LNCaP clone FGC (cell line): ENCODE results near the gene SMG1.

Source experiments
- DNase-seq: peaks from one replicate; pipeline ENCODE4 v3.0.0-alpha.2; 2011; ENCODE audit warnings: low read depth
- H3K4me3 ChIP-seq: 2 replicates; pipeline ENCODE4 v1.5.1; 2011; ENCODE audit warnings: mild to moderate bottlenecking, low read depth, low read length, control low read depth
- TF ChIP-seq, protein P1 (sequence below): IDR thresholded peaks from 2 replicates; pipeline ENCODE4 v1.5.1; 2012; ENCODE audit warnings: mild to moderate bottlenecking; ENCODE audit not compliant: control insufficient read depth, insufficient read depth; ENCODE audit errors: extremely low read depth

Gene SMG1

DNA sequence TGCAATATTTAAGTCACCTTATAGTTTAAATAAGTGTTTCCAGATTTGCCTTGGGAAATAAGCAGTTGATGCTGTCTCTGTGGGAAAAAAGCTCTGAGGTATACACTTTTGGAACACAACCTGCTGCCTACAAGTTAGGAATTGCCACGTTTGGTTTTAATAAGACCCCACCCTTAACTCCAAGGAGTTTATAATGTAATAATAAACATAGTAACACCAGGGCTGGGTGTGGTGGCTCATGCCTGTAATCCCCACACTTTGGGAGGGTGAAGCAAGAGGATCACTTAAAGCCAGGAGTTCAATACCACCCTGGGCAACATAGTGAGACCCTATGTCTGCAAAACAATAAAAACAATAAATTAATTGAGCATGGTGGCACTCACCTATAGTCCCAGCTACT is 15.9 kb upstream of the SMG1 start:
- no peak for DNase-seq
- TF ChIP-seq, protein P1, sequence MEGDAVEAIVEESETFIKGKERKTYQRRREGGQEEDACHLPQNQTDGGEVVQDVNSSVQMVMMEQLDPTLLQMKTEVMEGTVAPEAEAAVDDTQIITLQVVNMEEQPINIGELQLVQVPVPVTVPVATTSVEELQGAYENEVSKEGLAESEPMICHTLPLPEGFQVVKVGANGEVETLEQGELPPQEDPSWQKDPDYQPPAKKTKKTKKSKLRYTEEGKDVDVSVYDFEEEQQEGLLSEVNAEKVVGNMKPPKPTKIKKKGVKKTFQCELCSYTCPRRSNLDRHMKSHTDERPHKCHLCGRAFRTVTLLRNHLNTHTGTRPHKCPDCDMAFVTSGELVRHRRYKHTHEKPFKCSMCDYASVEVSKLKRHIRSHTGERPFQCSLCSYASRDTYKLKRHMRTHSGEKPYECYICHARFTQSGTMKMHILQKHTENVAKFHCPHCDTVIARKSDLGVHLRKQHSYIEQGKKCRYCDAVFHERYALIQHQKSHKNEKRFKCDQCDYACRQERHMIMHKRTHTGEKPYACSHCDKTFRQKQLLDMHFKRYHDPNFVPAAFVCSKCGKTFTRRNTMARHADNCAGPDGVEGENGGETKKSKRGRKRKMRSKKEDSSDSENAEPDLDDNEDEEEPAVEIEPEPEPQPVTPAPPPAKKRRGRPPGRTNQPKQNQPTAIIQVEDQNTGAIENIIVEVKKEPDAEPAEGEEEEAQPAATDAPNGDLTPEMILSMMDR = no peak
- H3K4me3 ChIP-seq = no peak overlapping the region

GRCh38 chr16:18941471-18941870 is 15.3 kb upstream of the SMG1 start:
- DNase-seq = no peak
- no peak overlapping the region for H3K4me3 ChIP-seq
- TF ChIP-seq, protein P1 = no peak

DNA sequence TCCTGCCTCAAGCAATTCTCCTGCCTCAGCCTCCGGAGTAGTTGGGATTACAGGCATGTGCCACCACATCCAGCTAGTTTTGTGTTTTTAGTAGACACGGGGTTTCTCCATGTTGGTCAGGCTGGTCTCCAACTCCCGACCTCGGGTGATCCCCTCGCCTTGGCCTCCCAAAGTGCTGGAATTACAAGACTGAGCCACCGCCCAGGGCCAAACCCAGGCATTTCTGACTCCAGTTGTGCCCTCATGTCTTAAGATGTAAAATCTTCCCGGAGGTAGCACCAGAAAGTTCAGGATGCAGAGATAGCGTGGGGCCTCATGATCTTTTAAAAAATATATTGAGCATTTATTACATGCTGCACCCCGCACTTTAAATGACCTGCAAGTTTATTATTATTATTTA is 12.8 kb upstream of the SMG1 start:
- DNase-seq = no peak
- no peak overlapping the region for H3K4me3 ChIP-seq
- TF ChIP-seq, protein P1 = no peak

DNA sequence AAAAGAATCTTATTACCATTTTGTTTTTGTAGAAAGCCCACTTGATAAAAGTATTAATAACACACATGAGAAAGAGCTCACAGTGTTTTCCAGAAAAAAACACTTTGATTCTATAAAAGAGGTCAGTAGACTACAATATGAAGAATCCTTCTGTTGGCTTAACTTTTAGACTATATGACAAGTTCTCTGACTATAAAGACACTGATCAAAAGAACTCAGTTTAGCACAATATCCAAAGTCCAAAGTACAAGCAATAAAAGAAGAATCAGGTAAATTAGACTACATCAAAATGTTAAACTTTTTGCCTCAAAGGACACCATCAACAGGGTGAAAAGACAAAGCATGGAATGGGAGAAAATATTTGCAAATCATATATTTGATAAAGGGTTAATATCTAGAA is 11.2 kb upstream of the SMG1 start:
- no peak overlapping the region for H3K4me3 ChIP-seq
- TF ChIP-seq, protein P1 = no peak
- no peak for DNase-seq

DNA sequence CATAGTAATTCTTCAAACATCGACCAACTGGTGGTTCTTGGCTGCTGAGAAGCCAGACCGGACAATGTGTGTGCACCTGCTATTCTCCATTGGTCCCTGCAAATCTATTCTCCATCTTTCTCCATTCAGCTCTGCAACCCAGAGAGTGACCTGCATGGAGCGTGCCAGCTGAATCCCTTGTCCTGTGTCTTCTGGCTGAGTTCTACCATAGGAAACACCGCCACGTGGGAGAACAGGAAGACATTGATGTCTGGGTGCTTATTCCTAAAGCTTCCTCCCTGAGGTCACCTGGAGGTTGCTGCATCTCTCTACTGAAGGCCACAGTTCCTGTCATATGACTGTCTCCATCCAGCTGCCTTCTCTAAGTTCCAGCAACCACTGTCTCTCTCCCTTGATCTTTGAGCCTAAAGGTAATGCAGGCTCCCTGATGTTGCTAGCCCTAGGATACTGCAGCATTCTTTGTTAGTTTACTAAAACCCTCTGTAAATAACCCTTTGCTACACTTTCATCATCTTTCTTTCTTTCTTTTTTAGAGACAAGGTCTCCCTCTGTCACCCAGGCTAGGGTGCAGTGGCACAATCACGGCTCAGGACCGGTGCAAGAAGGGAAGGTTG is 10.6 kb upstream of the SMG1 start:
- TF ChIP-seq, protein P1 = no peak
- H3K4me3 ChIP-seq = no peak overlapping the region
- DNase-seq = no peak

GRCh38 chr16:18933501-18933900 is 7.3 kb upstream of the SMG1 start:
- DNase-seq = no peak
- no peak overlapping the region for H3K4me3 ChIP-seq
- TF ChIP-seq, protein P1 = no peak
